GM19035 (cell line): ENCODE data around the gene SNED1.
A peak's percentile ranks its signal among the peaks of the same experiment; 100 is the strongest.

Experiments used
- ATAC-seq: cut with Tn5 transposase; IDR thresholded peaks from one replicate; pipeline ENCODE4 v1.9.1; 2021; ENCODE audit not compliant: unreplicated experiment

SNED1 gene

GRCh38 chr2:241020629-241021190, 22.3 kb downstream of the SNED1 start:
- ATAC-seq = no peak

GRCh38 chr2:241025639-241026038, 27.2 kb downstream of the SNED1 start:
- no peak for ATAC-seq

GRCh38 chr2:241029599-241030332, 31.3 kb downstream of the SNED1 start:
- ATAC-seq = no peak

GRCh38 chr2:241030333-241030680, 31.9 kb downstream of the SNED1 start:
- no peak for ATAC-seq

GRCh38 chr2:241030883-241031282, 32.5 kb downstream of the SNED1 start:
- ATAC-seq = no peak

- no peak for ATAC-seq
Measured at GRCh38 chr2:241031436-241032165, 33.2 kb downstream of the SNED1 start.

GRCh38 chr2:241033336-241033987, 35.0 kb downstream of the SNED1 start:
- no peak for ATAC-seq

GRCh38 chr2:241033994-241034393, 35.6 kb downstream of the SNED1 start:
- no peak for ATAC-seq

GRCh38 chr2:241034490-241035141, 36.2 kb downstream of the SNED1 start:
- ATAC-seq = no peak

GRCh38 chr2:241035142-241035817, 36.9 kb downstream of the SNED1 start:
- no peak for ATAC-seq

- no peak for ATAC-seq
Measured at GRCh38 chr2:241035818-241036396, 37.5 kb downstream of the SNED1 start.

GRCh38 chr2:241036397-241036963, 38.1 kb downstream of the SNED1 start:
- ATAC-seq = peak; percentile 68

- peak; percentile 35 for ATAC-seq
Measured at GRCh38 chr2:241036964-241037421, 38.6 kb downstream of the SNED1 start.

- no peak for ATAC-seq
Measured at GRCh38 chr2:241037498-241037897, 39.1 kb downstream of the SNED1 start.

GRCh38 chr2:241038374-241039180, 40.2 kb downstream of the SNED1 start:
- no peak for ATAC-seq

GRCh38 chr2:241039416-241039815, 41.0 kb downstream of the SNED1 start:
- no peak for ATAC-seq

- no peak for ATAC-seq
Measured at GRCh38 chr2:241040081-241040803, 41.8 kb downstream of the SNED1 start.

GRCh38 chr2:241041589-241042158, 43.3 kb downstream of the SNED1 start:
- ATAC-seq = peak; percentile 71
